OCI-LY1 (cell line): Measurements from ENCODE around the gene IYD.

Experiments
- H2AFZ ChIP-seq: fragments of 200-600 bp; sonication (generic), shearing (Covaris generic); 2 replicates; pipeline ENCODE4 v1.6.0; 2014; ENCODE audit warnings: antibody characterized with exemption, mild to moderate bottlenecking, low read length
- H3F3A ChIP-seq: fragments of 200-600 bp; sonication (generic), shearing (Covaris generic); 2 replicates; pipeline ENCODE4 v1.6.0; 2014; ENCODE audit warnings: mild to moderate bottlenecking, antibody characterized with exemption, low read length, moderate library complexity; ENCODE audit not compliant: insufficient read depth
- H3K27ac ChIP-seq: fragments of 200-600 bp; sonication (generic); 2 replicates; pipeline ENCODE4 v1.5.1; 2014; ENCODE audit warnings: low read length, mixed run types, mild to moderate bottlenecking, low read depth; ENCODE audit not compliant: poor library complexity, severe bottlenecking
- H3K27me3 ChIP-seq: fragments of 200-600 bp; sonication (generic); 2 replicates; pipeline ENCODE4 v1.6.0; 2014; ENCODE audit warnings: antibody characterized with exemption, mild to moderate bottlenecking, low read length, moderate library complexity; ENCODE audit not compliant: insufficient read depth
- H3K36me3 ChIP-seq: fragments of 200-600 bp; sonication (generic); 2 replicates; pipeline ENCODE4 v1.6.1; 2014; ENCODE audit warnings: mild to moderate bottlenecking, antibody characterized with exemption, low read length, moderate library complexity, mixed read lengths; ENCODE audit not compliant: insufficient read depth
- H3K4me1 ChIP-seq: fragments of 200-600 bp; sonication (generic); 2 replicates; pipeline ENCODE4 v1.5.1; 2014; ENCODE audit warnings: mild to moderate bottlenecking, low read length, moderate library complexity; ENCODE audit not compliant: insufficient read depth, severe bottlenecking
- H3K4me2 ChIP-seq: fragments of 200-600 bp; sonication (generic), shearing (Covaris generic); 2 replicates; pipeline ENCODE4 v1.6.1; 2014; ENCODE audit warnings: low read length
- H3K4me3 ChIP-seq: fragments of 200-600 bp; sonication (generic); 2 replicates; pipeline ENCODE4 v1.5.1; 2014; ENCODE audit warnings: low read length, low read depth, mild to moderate bottlenecking, mixed read lengths; ENCODE audit not compliant: poor library complexity, severe bottlenecking
- H3K79me2 ChIP-seq: fragments of 200-600 bp; shearing (Covaris generic); 2 replicates; pipeline ENCODE4 v1.6.1; 2016; ENCODE audit warnings: mixed run types, low read length, mixed read lengths; ENCODE audit not compliant: insufficient read depth
- H3K9ac ChIP-seq: fragments of 200-600 bp; sonication (generic), shearing (Covaris generic); 2 replicates; pipeline ENCODE4 v1.6.1; 2014; ENCODE audit warnings: mild to moderate bottlenecking, low read length, mixed read lengths
- H3K9me2 ChIP-seq: fragments of 200-600 bp; sonication (generic), shearing (Covaris generic); 2 replicates; pipeline ENCODE4 v1.6.1; 2014; ENCODE audit warnings: low read depth, mild to moderate bottlenecking, low read length, mixed read lengths
- H3K9me3 ChIP-seq: fragments of 200-600 bp; shearing (Covaris generic); 2 replicates; pipeline ENCODE4 v1.6.1; 2014; ENCODE audit warnings: low read length, mixed read lengths
- H4K20me1 ChIP-seq: fragments of 200-600 bp; sonication (generic), shearing (Covaris generic); 2 replicates; pipeline ENCODE4 v1.6.0; 2016; ENCODE audit warnings: mild to moderate bottlenecking, low read length; ENCODE audit not compliant: insufficient read depth
- EZH2 ChIP-seq: fragments of 200-600 bp; sonication (generic), shearing (Covaris generic); IDR thresholded peaks from 2 replicates; pipeline ENCODE4 v1.8.0; 2017; ENCODE audit warnings: borderline replicate concordance, mixed run types, mild to moderate bottlenecking, antibody characterized with exemption, low read length, moderate library complexity, mixed read lengths
- TF ChIP-seq, protein P1 (sequence below): fragments of 200-600 bp; sonication (generic), shearing (Covaris generic); IDR thresholded peaks from 2 replicates; pipeline ENCODE4 v1.5.1; 2017; ENCODE audit warnings: mild to moderate bottlenecking, antibody characterized with exemption, low read length, moderate library complexity, mixed read lengths

Gene IYD

DNA sequence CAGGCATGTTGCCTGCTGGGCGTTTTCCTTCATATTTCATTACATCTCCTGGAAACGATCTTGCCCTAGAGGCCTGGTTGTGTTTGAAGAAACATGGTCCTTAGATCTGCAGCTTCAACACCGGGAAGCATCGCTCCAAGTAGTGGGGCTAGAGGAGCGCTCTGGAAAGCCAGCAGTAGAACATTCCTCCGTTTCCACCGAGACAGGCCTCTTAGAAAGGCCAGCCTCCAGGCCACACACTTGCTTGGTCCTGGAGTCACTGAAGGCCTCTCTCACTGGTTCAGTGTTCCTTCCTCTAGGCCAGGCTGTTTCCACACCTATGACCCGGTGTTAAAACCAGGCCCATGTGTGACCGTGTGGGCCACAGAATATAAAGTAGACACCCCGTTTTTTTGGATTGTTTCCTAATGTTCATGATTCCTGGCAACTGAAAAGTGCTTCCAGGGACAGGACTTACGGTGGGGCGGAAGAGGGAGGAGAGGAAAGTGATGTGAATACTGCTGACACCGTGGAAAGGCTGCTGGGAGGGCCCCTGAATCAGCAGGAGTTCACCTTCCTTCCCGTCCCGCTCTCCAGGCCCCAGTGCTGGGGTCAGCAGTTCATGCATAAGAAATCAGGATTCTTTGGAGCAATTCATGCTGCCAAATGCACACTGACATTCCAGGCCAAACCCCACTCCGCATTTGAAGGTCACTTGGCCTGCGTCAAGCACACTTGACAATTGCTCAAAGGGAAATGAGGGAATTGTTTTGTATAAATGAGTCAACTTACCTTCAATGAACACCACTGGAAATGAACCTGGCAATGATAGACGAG, 83.8 kb downstream of the IYD start:
- H3K27ac ChIP-seq: no peak overlapping the region
- no peaks in the 10 kb centered on the region for H3K79me2 ChIP-seq
- H3K36me3 ChIP-seq: no peaks in the 10 kb centered on the region
- no peak overlapping the region for H3K9ac ChIP-seq
- H3K4me3 ChIP-seq: no peak overlapping the region
- no peaks in the 10 kb centered on the region for H3F3A ChIP-seq
- H3K9me2 ChIP-seq: no peaks in the 10 kb centered on the region
- H3K9me3 ChIP-seq: no peaks in the 10 kb centered on the region
- H4K20me1 ChIP-seq: no peaks in the 10 kb centered on the region
- TF ChIP-seq EZH2: no peak
- H2AFZ ChIP-seq: no peak overlapping the region
- no peaks in the 10 kb centered on the region for H3K27me3 ChIP-seq
- no peak overlapping the region for H3K4me2 ChIP-seq
- H3K4me1 ChIP-seq: no peaks in the 10 kb centered on the region

DNA sequence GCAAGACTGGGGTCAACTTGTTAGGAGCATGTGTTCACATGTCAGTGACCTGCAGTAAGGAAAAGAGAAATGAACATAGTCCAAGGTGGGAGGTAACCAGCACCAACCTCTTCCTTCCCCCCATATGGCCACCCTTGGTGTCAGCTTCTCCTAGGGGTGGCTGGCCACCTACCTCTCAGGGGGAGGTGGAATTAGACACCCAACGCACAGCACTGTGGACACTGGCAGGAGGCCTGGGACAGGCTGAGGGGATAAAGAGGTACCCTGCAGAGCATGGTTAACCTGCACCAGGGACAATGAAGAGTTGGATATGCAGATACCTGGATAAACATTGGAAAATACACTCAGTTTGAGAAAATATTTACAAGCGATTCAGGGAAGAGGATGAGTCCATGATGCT, 84.5 kb downstream of the IYD start:
- no peaks in the 10 kb centered on the region for H4K20me1 ChIP-seq
- H3K9me2 ChIP-seq: no peaks in the 10 kb centered on the region
- H3K4me1 ChIP-seq: no peaks in the 10 kb centered on the region

More for the DNA sequence above, 84.5 kb downstream of the IYD start:
- Histone ChIP-seq H2AFZ (no peak overlapping the region), H3K79me2 (no peaks in the 10 kb centered on the region), H3K9me3 (no peaks in the 10 kb centered on the region), H3K4me3 (no peak overlapping the region), H3F3A (no peaks in the 10 kb centered on the region), H3K27me3 (no peaks in the 10 kb centered on the region), H3K4me2 (no peak overlapping the region), H3K27ac (no peak overlapping the region), H3K36me3 (no peaks in the 10 kb centered on the region), H3K9ac (no peak overlapping the region)
- no peak for TF ChIP-seq EZH2
- TF ChIP-seq, protein P1, sequence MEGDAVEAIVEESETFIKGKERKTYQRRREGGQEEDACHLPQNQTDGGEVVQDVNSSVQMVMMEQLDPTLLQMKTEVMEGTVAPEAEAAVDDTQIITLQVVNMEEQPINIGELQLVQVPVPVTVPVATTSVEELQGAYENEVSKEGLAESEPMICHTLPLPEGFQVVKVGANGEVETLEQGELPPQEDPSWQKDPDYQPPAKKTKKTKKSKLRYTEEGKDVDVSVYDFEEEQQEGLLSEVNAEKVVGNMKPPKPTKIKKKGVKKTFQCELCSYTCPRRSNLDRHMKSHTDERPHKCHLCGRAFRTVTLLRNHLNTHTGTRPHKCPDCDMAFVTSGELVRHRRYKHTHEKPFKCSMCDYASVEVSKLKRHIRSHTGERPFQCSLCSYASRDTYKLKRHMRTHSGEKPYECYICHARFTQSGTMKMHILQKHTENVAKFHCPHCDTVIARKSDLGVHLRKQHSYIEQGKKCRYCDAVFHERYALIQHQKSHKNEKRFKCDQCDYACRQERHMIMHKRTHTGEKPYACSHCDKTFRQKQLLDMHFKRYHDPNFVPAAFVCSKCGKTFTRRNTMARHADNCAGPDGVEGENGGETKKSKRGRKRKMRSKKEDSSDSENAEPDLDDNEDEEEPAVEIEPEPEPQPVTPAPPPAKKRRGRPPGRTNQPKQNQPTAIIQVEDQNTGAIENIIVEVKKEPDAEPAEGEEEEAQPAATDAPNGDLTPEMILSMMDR: no peak
